Measurements from ENCODE around the gene CPS1. TPM values are rescaled to one million over a fixed set of nuclear protein-coding genes. Genes with fewer than 3 reads are reported as not detected.

The CPS1 gene
- polyA plus RNA-seq, 6 donors from 2014 or later: not detected

DNA sequence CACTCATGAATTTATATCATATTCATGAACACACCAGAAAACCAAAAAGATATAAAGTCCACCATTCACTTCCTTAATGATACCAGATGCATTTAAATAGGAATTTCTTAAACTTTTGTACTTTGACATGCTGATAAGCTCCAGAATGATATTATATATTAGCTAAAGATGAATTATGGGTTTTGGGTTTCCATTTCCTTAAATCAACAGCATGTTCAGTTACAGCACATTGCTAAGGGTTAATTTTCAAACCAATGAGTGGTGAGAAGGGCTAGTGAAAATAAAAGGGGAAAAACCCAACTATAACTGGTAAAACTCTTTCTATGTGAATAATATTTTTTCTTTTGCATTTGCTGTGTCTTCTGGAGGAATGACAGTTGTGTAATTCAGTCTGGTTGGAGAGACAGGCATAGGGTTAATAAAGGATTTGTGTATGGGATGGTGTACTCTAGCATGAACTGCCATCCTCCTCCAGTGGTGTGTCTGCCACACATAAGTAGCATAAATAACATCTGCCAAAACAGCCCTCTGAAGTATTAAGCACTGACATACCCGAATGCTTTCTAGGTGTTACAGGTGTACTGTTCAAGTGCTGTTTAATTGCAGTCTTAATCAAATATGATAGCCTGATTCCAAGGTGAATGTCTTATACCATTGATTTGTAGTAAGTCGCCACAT is 19.3 kb upstream of the CPS1 start:
- no peaks in the 10 kb centered on the region for H3K4me1 Mint-ChIP-seq
- no peak overlapping the region for H3K27ac Mint-ChIP-seq
- H3K9me3 Mint-ChIP-seq: peaks cover 0 to 2% (median 0%) of the 10 kb centered on the region in 7 donors
- peaks cover 0 to 20% (median 14%) of the 10 kb centered on the region in 3 donors for H3K27me3 Mint-ChIP-seq
- ATAC-seq (ENCODE audit: low read depth in 2 of 2) (no peak), DNase-seq (no peak)
- H3K36me3 Mint-ChIP-seq: no peaks in the 10 kb centered on the region
- H3K4me3 Mint-ChIP-seq: no peak overlapping the region

DNA sequence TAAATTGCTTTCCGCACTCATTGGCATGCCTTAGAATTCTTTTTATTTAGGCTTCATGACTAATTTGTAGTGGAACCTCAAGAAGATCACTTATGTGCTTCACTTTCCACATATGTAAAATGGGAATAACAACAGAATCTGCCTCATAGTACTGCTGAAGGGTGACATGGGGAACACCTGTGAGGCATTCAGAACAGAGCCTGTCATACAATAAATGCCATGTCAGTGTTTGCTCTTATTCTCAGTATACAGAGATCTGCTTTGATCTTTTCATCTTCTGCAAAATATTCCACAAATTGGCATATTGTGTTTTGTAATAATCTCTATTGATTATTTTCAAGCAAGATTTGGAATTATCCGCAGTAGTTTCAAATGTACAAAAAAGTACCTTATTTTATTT is 17.4 kb upstream of the CPS1 start:
- no peak overlapping the region for H3K4me3 Mint-ChIP-seq
- peaks cover 0 to 12% (median 10%) of the 10 kb centered on the region in 3 donors for H3K27me3 Mint-ChIP-seq
- DNase-seq (no peak), ATAC-seq (ENCODE audit: low read depth in 2 of 2) (no peak)
- H3K9me3 Mint-ChIP-seq: no peaks in the 10 kb centered on the region
- H3K4me1 Mint-ChIP-seq: no peaks in the 10 kb centered on the region
- no peak overlapping the region for H3K27ac Mint-ChIP-seq
- no peaks in the 10 kb centered on the region for H3K36me3 Mint-ChIP-seq

DNA sequence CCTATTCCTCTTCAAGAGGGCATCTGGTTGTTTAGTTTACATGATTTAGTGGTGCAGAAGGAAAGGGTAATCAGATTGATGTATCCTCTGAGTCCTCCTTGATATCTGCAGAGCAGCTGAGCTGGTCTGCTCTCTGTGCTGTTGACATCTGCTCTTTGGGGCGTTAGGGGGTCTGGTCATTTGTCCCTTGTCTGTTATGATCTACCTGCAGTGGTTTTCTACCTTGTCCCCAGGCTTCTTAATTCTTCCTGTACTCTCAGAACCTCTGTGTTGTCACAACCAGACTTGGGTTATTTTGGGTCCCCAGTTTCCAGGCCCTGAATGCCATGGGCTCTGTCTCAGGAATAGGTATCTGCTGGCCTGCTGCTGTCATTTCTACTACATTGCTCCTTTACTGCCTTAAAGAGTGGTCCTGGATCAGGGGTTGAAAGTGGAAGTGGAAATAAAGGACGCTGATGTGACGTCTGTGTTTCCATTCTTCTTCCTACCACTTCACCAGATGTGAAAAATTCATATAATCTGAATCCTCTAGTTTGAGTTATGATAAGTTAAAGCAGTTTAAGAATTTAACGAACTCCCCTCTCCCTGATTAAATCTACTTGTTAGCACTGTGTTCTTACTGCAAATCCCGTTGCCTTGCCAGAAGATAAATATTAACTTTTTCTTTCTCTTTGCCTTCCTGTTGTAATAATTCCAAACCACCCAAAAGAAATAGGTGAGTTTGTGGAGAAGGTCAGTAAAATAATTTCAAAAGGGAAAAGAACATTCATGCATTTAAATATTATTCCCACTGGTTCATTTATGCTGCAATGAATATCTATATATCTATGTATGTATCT is 16.6 kb upstream of the CPS1 start:
- Mint-ChIP-seq H3K9me3 (no peaks in the 10 kb centered on the region), H3K36me3 (no peaks in the 10 kb centered on the region), H3K27ac (no peak overlapping the region), H3K4me3 (no peak overlapping the region), H3K4me1 (no peaks in the 10 kb centered on the region), H3K27me3 (peaks cover 0 to 12% (median 10%) of the 10 kb centered on the region in 3 donors)
- ATAC-seq (ENCODE audit: low read depth in 2 of 2) (no peak), DNase-seq (no peak)

DNA sequence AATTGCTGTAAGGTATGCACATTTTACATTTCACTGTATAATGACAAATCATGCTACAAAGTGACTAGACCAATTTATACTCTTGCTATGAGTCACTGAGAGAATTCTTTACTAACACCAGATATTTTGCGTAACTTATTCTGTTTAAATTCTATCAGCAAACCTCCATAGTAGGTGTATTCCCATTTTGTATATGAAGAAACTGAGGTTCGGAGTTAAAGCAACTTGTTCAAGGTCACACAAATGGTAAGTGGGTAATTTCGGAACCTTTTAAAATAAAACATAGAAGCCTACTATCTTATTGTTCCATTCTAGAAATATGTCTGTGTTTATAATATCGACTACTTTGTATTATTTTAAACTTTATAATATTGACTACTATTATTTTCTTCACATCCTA is 15.9 kb upstream of the CPS1 start:
- Mint-ChIP-seq H3K36me3 (no peaks in the 10 kb centered on the region), H3K4me1 (no peaks in the 10 kb centered on the region), H3K27ac (no peak overlapping the region), H3K9me3 (no peaks in the 10 kb centered on the region), H3K27me3 (peaks cover 0 to 12% (median 10%) of the 10 kb centered on the region in 3 donors), H3K4me3 (no peak overlapping the region)
- DNase-seq (no peak), ATAC-seq (ENCODE audit: low read depth in 2 of 2) (no peak)

DNA sequence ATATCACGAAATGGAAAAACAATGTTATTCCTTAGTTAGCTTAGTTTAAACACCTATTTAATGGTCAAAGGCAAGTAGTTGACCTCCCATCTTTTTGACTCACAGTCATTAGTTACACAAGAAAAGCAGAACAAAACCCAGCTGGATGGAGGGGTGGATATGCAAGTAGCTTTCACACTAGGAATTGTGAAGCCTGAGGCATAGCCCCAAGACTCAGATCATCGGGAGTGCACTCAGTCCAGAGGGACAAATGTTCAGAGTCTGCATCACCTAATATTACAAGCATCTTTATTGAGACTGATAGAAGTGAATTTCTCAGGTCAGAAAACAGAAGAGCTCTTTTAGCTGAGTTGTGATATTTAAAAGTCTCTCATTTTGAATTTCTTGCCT is 15.5 kb upstream of the CPS1 start:
- peaks cover 0 to 12% (median 10%) of the 10 kb centered on the region in 3 donors for H3K27me3 Mint-ChIP-seq
- no peaks in the 10 kb centered on the region for H3K9me3 Mint-ChIP-seq
- H3K27ac Mint-ChIP-seq: peak overlapping the region in 1 of 6 donors; percentile 17
- DNase-seq: no peak
- no peaks in the 10 kb centered on the region for H3K36me3 Mint-ChIP-seq
- H3K4me3 Mint-ChIP-seq: no peak overlapping the region
- H3K4me1 Mint-ChIP-seq: no peaks in the 10 kb centered on the region
- ATAC-seq (ENCODE audit: low read depth in 2 of 2): no peak

DNA sequence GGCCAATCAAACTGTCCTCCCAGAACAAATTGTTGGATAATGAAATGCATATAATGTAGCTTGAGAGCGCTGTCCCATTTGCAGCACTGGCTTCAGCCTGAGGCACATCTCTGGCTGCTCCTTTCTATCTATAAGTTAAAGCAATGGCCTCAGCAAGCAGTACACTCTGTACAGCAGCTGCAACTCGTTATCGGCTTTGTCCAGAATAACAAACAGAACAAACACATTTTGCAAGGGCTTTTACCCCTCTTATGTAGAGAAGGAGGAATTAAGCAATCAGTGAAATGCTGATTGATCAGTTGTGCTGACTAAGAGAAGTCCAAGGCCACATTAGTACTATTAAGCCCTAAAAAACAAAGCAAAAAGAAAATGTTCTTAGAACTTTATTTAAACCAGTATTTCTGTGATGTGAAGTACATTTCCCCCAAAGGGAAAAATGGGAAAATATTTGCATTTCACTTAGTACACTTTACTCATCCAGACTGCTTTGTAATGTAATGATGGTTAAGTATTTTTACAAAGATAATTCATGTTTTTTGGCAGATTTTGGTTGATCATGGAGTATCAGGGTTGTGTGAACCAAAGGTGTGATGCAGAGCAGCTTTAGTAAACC is 15.0 kb upstream of the CPS1 start:
- H3K27me3 Mint-ChIP-seq: peaks cover 0 to 12% (median 10%) of the 10 kb centered on the region in 3 donors
- H3K4me1 Mint-ChIP-seq: no peaks in the 10 kb centered on the region
- no peaks in the 10 kb centered on the region for H3K9me3 Mint-ChIP-seq
- H3K4me3 Mint-ChIP-seq: no peak overlapping the region
- H3K36me3 Mint-ChIP-seq: no peaks in the 10 kb centered on the region
- ATAC-seq (ENCODE audit: low read depth in 2 of 2) (no peak), DNase-seq (no peak)
- H3K27ac Mint-ChIP-seq: no peak overlapping the region

DNA sequence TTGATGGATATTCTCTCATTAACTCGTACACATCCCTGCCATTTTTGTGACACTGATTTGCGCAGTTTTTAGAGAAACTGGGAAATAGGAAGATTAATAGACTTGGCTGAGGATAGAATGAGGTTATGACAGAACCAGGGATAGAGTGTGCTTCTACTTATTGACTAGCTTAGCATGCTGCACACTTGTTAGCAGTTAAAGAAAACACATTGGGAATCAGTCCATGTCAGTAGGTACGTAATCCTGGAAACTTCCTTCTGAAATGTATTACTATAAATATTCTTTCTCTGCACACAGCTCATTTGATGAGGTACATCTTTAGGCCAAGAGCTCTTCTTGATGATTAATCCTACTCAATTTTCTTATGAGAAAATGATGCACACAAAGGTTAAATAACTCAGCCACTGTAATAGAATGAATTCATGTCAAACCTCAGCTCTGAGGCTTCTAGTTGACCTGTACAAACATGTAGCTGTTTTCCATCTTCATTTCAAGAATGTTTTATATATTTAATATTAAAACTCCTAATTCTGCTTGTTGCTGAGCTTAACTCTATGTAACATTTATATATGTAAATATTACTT is 12.3 kb upstream of the CPS1 start:
- Mint-ChIP-seq H3K27ac (no peak overlapping the region), H3K36me3 (no peaks in the 10 kb centered on the region)
- no peak for ATAC-seq (ENCODE audit: low read depth in 2 of 2)

DNA sequence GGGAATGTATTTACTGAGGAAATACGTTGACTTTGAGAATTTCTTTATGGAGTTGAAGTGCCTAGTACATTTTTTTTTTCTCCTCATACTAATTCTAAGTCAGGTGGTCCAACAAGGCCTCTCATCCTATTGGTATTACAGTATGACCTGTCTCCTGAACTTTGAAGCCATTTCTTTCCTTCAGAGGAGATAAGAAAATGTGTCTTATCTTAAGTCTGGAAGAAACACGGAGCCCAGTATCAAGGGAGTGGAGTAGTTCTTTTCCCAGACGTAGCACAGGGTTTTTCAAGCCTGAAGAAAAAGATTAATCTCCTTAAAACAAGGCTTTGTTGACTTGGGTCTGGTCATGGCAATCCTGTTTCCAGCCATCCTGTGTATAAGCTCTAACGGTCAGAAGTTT is 11.6 kb upstream of the CPS1 start:
- Mint-ChIP-seq H3K9me3 (no peaks in the 10 kb centered on the region), H3K27ac (no peak overlapping the region), H3K36me3 (no peaks in the 10 kb centered on the region), H3K4me1 (no peaks in the 10 kb centered on the region), H3K4me3 (no peak overlapping the region), H3K27me3 (peaks cover 0 to 6% (median 5%) of the 10 kb centered on the region in 3 donors)
- no peak for DNase-seq
- ATAC-seq (ENCODE audit: low read depth in 2 of 2): no peak

More for the DNA sequence above, 12.3 kb upstream of the CPS1 start:
- Mint-ChIP-seq H3K4me3 (no peak overlapping the region), H3K27me3 (peaks cover 0 to 12% (median 5%) of the 10 kb centered on the region in 3 donors), H3K9me3 (no peaks in the 10 kb centered on the region), H3K4me1 (no peaks in the 10 kb centered on the region)
- no peak for DNase-seq

DNA sequence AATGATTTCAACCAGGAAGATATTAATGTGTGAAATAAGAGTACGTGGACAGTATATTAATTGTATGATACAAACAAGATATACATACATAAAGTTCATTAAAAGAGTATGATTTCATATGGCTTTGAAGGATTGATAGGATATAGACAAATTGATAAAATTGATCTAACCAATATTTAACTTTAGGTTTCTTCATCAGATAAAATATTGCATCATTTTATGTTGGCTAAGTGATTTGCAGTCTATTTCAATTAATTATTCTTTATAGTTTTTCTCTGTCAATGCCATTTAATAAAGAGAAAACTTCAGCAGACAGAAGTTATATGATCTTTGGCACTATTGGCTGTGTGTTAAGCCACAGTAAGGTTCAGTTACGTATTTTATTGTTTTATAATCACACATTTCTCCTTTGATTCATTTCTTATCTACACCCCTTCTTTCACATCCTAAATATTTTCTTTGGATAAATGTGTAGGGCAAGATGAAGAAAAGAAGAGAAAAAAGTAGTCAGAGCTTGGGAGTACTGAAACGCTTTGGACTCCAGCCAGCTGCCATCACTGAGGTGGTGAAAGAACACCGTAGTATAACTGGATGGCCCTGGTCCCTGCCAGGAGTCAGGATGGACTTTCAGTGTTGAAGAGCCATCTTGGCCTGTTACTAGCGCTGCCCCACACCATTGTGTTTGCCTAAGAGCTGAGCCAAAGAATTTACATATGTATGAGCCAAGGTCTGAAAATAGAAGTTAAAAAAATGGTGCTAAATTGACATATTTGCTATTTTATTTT is 9.8 kb upstream of the CPS1 start:
- no peak for ATAC-seq (ENCODE audit: low read depth in 2 of 2)
- Mint-ChIP-seq H3K36me3 (no peaks in the 10 kb centered on the region), H3K9me3 (no peaks in the 10 kb centered on the region), H3K27me3 (peaks cover 0 to 7% (median 7%) of the 10 kb centered on the region in 3 donors), H3K4me1 (no peaks in the 10 kb centered on the region), H3K27ac (no peak overlapping the region), H3K4me3 (no peak overlapping the region)
- no peak for DNase-seq

DNA sequence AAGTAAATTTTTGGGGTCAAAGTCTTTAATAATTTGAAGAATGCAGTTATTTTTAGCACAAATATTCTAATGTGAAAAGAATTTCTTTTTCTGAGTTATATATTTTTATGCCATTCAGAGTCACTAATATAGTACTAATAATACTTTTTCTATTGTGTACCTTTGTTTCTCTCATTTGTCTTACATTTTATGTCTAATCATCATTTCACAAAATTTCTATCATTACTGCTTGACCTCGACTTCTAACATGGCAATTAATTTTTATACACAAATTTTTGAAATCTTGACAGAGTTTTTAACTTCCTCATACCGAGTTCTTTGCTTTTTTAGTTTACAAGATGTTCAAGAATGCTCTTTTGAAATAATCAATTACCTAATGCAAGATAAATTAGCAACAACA is 8.4 kb upstream of the CPS1 start:
- Mint-ChIP-seq H3K4me1 (no peaks in the 10 kb centered on the region), H3K4me3 (no peak overlapping the region), H3K27me3 (peaks cover 7 to 15% (median 9%) of the 10 kb centered on the region in 3 donors), H3K27ac (no peak overlapping the region), H3K9me3 (no peaks in the 10 kb centered on the region), H3K36me3 (no peaks in the 10 kb centered on the region)
- DNase-seq: no peak
- no peak for ATAC-seq (ENCODE audit: low read depth in 2 of 2)

DNA sequence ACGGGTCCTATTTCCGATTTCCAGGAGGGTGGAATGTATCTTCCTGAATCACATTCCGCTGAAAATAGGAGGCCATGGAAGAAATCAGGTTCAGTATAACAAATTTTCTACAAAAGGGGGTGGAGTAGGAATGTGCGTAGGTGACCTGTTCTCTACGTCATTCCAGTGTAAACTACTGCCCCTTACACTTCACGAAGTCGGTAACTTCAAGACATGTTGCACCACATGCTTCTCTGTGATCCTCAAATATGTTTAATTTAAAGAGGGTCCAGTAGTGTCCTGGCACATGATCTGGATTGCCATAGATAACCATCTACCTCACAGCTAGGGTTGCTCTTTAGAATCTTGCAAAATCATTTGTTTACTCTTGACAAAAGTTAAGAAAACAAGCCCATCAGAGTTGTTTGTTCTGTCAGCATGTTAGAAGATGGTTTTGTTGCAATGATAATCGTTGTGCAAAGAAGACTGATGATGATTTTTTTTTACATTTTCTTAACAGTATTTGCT is 7.5 kb upstream of the CPS1 start:
- ATAC-seq (ENCODE audit: low read depth in 2 of 2) (no peak), DNase-seq (no peak)
- H3K4me1 Mint-ChIP-seq: no peaks in the 10 kb centered on the region
- H3K36me3 Mint-ChIP-seq: no peaks in the 10 kb centered on the region
- H3K9me3 Mint-ChIP-seq: no peaks in the 10 kb centered on the region
- H3K27ac Mint-ChIP-seq: no peak overlapping the region
- H3K4me3 Mint-ChIP-seq: no peak overlapping the region
- H3K27me3 Mint-ChIP-seq: peaks cover 7 to 15% (median 9%) of the 10 kb centered on the region in 3 donors

DNA sequence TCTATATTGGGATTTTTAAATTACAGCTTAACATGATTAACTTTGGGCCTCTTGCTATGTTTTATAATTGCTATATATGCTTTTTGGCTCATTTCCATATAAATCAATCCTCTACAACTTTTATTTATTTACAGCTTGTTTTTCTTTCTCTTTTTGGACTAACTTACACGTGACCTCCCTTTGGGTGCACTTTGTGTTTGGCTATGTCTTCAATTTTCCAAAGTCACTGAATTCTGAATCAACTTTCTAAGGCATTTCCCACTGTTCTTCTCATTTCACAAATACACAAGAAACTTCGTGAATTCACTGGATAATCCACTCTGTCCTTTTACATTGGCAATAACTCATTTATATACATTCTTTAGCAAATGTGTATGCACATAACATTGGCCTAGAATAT is 5.4 kb upstream of the CPS1 start:
- Mint-ChIP-seq H3K36me3 (no peaks in the 10 kb centered on the region), H3K27ac (no peak overlapping the region), H3K4me3 (no peak overlapping the region), H3K4me1 (no peaks in the 10 kb centered on the region), H3K27me3 (peaks cover 13 to 15% (median 14%) of the 10 kb centered on the region in 3 donors), H3K9me3 (no peaks in the 10 kb centered on the region)
- DNase-seq (no peak), ATAC-seq (ENCODE audit: low read depth in 2 of 2) (no peak)

DNA sequence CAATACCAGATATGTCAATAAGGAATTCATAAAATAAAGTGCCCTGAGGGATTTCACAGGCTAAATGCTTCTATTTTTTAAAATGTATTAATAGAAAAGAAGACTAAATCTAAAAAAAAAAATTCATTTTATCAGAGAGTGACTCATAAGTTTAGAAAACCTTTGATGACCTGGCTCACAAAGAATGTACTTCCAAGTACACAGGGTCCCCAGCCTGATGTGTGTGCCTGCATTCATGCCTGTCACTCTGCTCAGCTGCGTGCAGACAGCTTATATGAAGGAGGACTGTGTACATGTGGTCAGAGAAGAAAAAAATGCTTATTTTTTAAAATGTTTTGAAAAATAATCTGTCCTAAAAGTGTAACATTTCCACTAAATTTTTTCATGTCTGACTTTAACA is 3.0 kb upstream of the CPS1 start:
- Mint-ChIP-seq H3K36me3 (no peaks in the 10 kb centered on the region), H3K4me1 (no peaks in the 10 kb centered on the region), H3K27me3 (peaks cover 14 to 19% (median 15%) of the 10 kb centered on the region in 3 donors), H3K4me3 (no peak overlapping the region), H3K27ac (no peak overlapping the region), H3K9me3 (no peaks in the 10 kb centered on the region)
- DNase-seq (no peak), ATAC-seq (ENCODE audit: low read depth in 2 of 2) (no peak)

Measured in naive B cell (primary cell).